GM12878 (cell line): Measurements from ENCODE around the gene CACNA1B. TPM values are rescaled to one million over a fixed set of nuclear protein-coding genes. Genes with fewer than 3 reads are reported as not detected.
"Not testable (repeated sequence)": the region's sequence is repeated elsewhere in the genome, so short reads cannot be mapped to it uniquely, and the experiment has no call there.

Source experiments
- ATAC-seq: fragments of 200-7000 bp; cut with Tn5 transposase; 3 replicates; pipeline ENCODE4 v1.9.1; 2020; ENCODE audit warnings: mild to moderate bottlenecking, moderate library complexity
- BruUV-seq: library from RNA; stranded (reverse); fragments of 400-500 nt; replicated peaks from 2 replicates; lab custom pipeline; 2021; lab: Mats Ljungman, UMichigan
- CTCF ChIA-PET: fragments of 300-600 bp; sonication (Branson Sonifier 250); formaldehyde crosslinking; extraction: SDS; loops from one replicate; lab custom pipeline; 2021; ENCODE audit warnings: inconsistent platforms; lab: Yijun Ruan, JAX
- POLR2A ChIA-PET: fragments of 350-600 bp; formaldehyde crosslinking; extraction: SDS; loops from one replicate; lab custom pipeline; 2021; ENCODE audit warnings: inconsistent platforms; lab: Charles Lee
- RAD21 ChIA-PET: fragments of 300-600 bp; sonication (Branson Sonifier 250); formaldehyde crosslinking; loops from one replicate; lab custom pipeline; 2023; ENCODE audit warnings: antibody characterized with exemption; ENCODE audit not compliant: unreplicated experiment; lab: Charles Lee
- SMC1A ChIA-PET: fragments of 300-600 bp; sonication (Branson Sonifier 250); formaldehyde crosslinking; loops from one replicate; lab custom pipeline; 2023; ENCODE audit not compliant: unreplicated experiment, uncharacterized antibody; lab: Charles Lee
- DNase-seq: peaks from one replicate; pipeline ENCODE4 v3.0.0-alpha.2; 2011; ENCODE audit warnings: low read depth, low spot score
- FAIRE-seq: peaks from 3 replicates; lab custom pipeline; 2011; peaks lifted over from hg19 to GRCh38; lab: Jason Lieb, UNC
- H2AFZ ChIP-seq: 2 replicates; pipeline ENCODE4 v1.6.0; 2011; ENCODE audit warnings: low read depth, low read length, control low read depth; ENCODE audit not compliant: control insufficient read depth
- H3K27ac ChIP-seq: 2 replicates; pipeline ENCODE4 v1.5.1; 2011; ENCODE audit warnings: control low read depth; ENCODE audit not compliant: control insufficient read depth, insufficient read depth
- H3K27me3 ChIP-seq, 2 experiments: replicated peaks in 1 of 2; 2 replicates each; pipeline versions ENCODE4 v1.6.0 to v1.6.1; 2011; ENCODE audit warnings: low read length in 1 of 2; ENCODE audit not compliant: control insufficient read depth in 2 of 2, insufficient read depth in 2 of 2
- H3K36me3 ChIP-seq, 2 experiments: 2 replicates each; pipeline ENCODE4 v1.5.1; 2011; ENCODE audit warnings: low read length in 1 of 2; ENCODE audit not compliant: control insufficient read depth in 2 of 2, insufficient read depth in 2 of 2
- H3K4me1 ChIP-seq: 2 replicates; pipeline ENCODE4 v1.6.1; 2011; ENCODE audit warnings: mild to moderate bottlenecking, low read length, moderate library complexity, mixed read lengths; ENCODE audit not compliant: control insufficient read depth, insufficient read depth
- H3K4me2 ChIP-seq: 2 replicates; pipeline ENCODE4 v1.6.0; 2011; ENCODE audit warnings: control low read depth; ENCODE audit not compliant: control insufficient read depth, insufficient read depth
- H3K4me3 ChIP-seq: fragments of 200-600 bp; sonication (generic); 2 replicates; pipeline ENCODE4 v1.5.1; 2016
- H3K79me2 ChIP-seq: 2 replicates; pipeline ENCODE4 v1.6.0; 2011; ENCODE audit warnings: low read length; ENCODE audit not compliant: control insufficient read depth, insufficient read depth
- H3K9ac ChIP-seq: 2 replicates; pipeline ENCODE4 v1.8.0; 2011; ENCODE audit warnings: low read length, control low read depth, mixed read lengths; ENCODE audit not compliant: control insufficient read depth, insufficient read depth
- H3K9me3 ChIP-seq: replicated peaks from 3 replicates; pipeline ENCODE4 v1.5.1; 2011; ENCODE audit warnings: mild to moderate bottlenecking, low read length; ENCODE audit not compliant: control insufficient read depth, insufficient read depth
- H4K20me1 ChIP-seq: 2 replicates; pipeline ENCODE4 v1.6.0; 2011; ENCODE audit not compliant: control insufficient read depth, insufficient read depth
- WGBS: methylation state at CpG from one replicate; pipeline ENCODE4 v1.1.6; 2016; ENCODE audit warnings: low lambda C conversion rate; ENCODE audit not compliant: insufficient replicate concordance, insufficient coverage; ENCODE audit errors: missing lambda C conversion rate; 5-methylcytosine and 5-hydroxymethylcytosine counted together
- in situ Hi-C: fragments of 300-500 bp; cut with MboI; formaldehyde crosslinking; loops from 9 replicates; pipeline ENCODE4 v1.14.3; 2018; ENCODE audit warnings: mixed read lengths
- intact Hi-C: fragments of 100-400 bp; cut with micrococcal nuclease; formaldehyde crosslinking; loops from one replicate; pipeline ENCODE4 v1.14.2; 2022; ENCODE audit not compliant: unreplicated experiment
- microRNA counts: library from miRNA; unstranded; fragments of <30 nt; microRNA quantifications from one replicate; lab custom pipeline; 2016
- microRNA-seq: library from miRNA; unstranded; fragments of <30 nt; microRNA quantifications from one replicate; pipeline ENCODE4, GENCODE V29; 2018
- polyA plus RNA-seq, 11 experiments: library from polyadenylated mRNA; depleted of rRNA in 4 of 11; unstranded in 6 of 11; stranded (reverse) in 5 of 11; fragments of >200 nt; fragmentation: Nextera tagmentation in 4 of 11; fragmentation: Illumina TruSeq in 1 of 11; extraction: Ambion mirVana in 4 of 11; extraction: Trizol in 1 of 11; gene quantifications; 1 replicate in 1 of 11; 2 replicates in 10 of 11; pipeline versions ENCODE4 v1.2.1 to v1.2.3, GENCODE V29; 2011 to 2016; ENCODE audit warnings: inconsistent platforms in 2 of 11, missing spikeins in 2 of 11, low read depth in 1 of 11
- small RNA-seq: library from RNA; depleted of rRNA; stranded (forward); fragments of <200 nt; gene quantifications from one replicate; pipeline ENCODE3, GENCODE V24; 2014
- total RNA-seq, 4 experiments: library from RNA; depleted of rRNA in 3 of 4; stranded (reverse); fragments of >200 nt in 3 of 4; fragmentation: Illumina TruSeq in 1 of 4; extraction: Trizol in 1 of 4; gene quantifications; 2 replicates each; pipeline versions ENCODE4 v1.2.1 to v1.2.3, GENCODE V29; 2013 to 2021

The CACNA1B gene
- total and polyA plus RNA-seq, 10 of the 15 experiments (the other 5 are each of a cell fraction or from before 2014, with no cell fraction given) = 0.01 to 0.03 (median 0.01) TPM; not detected in 7

- CTCF ChIA-PET, intact Hi-C loops, H3K79me2 ChIP-seq, BruUV-seq, H3K27me3 ChIP-seq, H3K4me1 ChIP-seq, RAD21 ChIA-PET, H3K4me3 ChIP-seq, POLR2A ChIA-PET, H3K9ac ChIP-seq, in situ Hi-C loops, ATAC-seq, SMC1A ChIA-PET, H3K36me3 ChIP-seq, DNase-seq, H3K4me2 ChIP-seq, FAIRE-seq, H2AFZ ChIP-seq, H4K20me1 ChIP-seq, H3K27ac ChIP-seq, H3K9me3 ChIP-seq: not testable (repeated sequence)
- 0% methylated on average over 1 of the region's 1 CpG for WGBS
Observed at GRCh38 chr9:138166793-138167192, 289.2 kb downstream of the CACNA1B start.

MicroRNAs encoded within 50 kb of the gene (microRNA counts, 767-probe panel; counts per million panel counts)
- 516 counts per million, percentile 8 among the panel's probes with 10 or more counts for microRNA hsa-miR-602 (lab: Ali Mortazavi, UCI)

Small RNA genes lying within 50 kb of the gene (microRNA-seq; reads per million reads assigned to microRNA genes)
- gene MIR602 = not detected

Small RNA genes lying within 50 kb of the gene (small RNA-seq; reads per million reads assigned to genes)
- not detected for gene AL591424.2
- not detected for gene MIR602
